GM19324 (cell line): ENCODE results near the gene TOP2A.
"Not testable (repeated sequence)": the region's sequence is repeated elsewhere in the genome, so short reads cannot be mapped to it uniquely, and the experiment has no call there.

Experiments used
- ATAC-seq: cut with Tn5 transposase; IDR thresholded peaks from one replicate; pipeline ENCODE4 v1.9.1; 2021; ENCODE audit warnings: mild to moderate bottlenecking, moderate library complexity; ENCODE audit not compliant: unreplicated experiment, low FRiP score

TOP2A gene

GRCh38 chr17:40399185-40399584 lies 18.5 kb downstream of the TOP2A start:
- no peak for ATAC-seq

DNA sequence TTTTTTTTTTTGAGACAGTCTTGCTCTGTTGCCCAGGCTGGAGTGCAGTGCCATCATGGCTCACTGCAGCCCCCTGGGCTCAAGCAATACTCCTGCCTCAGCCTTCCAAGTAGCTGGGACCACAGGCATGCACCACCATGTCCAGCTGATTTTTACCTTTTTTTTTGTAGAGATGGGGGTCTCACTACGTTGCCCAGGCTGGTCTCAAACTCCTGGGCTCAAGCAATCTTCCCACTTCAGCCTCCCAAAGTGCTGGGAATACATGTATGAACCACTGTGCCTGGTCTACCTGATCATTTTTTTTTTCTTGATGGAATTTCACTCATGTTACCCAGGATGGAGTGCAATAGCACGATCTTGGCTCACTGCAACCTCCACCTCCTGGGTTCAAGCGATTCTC lies 31.1 kb downstream of the TOP2A start:
- not testable (repeated sequence) for ATAC-seq

DNA sequence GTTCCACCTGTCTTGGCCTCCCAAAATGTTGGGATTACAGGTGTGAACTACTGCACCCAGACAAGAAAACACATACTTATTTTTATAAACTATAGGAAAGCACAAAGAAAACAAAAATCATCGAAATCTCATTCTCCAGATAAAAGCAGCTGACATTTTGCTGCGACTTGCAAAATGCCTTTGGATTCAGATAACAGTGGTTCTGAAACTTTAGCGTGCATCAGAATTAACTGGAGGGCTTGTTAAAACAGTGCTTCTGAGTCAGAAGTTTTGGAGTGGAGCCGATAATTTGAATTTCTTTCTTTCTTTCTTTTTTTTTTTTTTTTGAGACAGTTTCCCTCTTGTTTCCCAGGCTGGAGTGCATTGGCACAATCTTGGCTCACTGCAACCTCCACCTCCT lies 35.4 kb downstream of the TOP2A start:
- ATAC-seq = no peak

GRCh38 chr17:40378966-40379365 lies 38.7 kb downstream of the TOP2A start:
- no peak for ATAC-seq

- ATAC-seq = no peak
These were observed 39.9 kb downstream of the TOP2A start for GRCh38 chr17:40377832-40378231.

DNA sequence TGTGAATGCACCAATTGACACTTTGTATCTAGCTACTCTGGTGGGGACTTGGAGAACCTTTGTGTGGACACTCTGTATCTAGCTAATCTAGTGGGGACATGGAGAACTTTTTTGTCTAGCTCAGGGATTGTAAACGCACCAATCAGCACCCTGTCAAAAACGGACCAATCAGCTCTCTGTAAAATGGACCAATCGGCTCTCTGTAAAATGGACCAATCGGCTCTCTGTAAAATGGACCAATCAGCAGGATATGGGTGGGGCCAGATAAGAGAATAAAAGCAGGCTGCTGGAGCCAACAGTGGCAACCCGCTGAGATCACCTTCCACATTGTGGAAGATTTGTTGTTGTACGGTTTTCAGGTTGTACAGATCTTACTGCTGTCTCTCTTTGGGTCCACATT lies 41.2 kb downstream of the TOP2A start:
- ATAC-seq = not testable (repeated sequence)

DNA sequence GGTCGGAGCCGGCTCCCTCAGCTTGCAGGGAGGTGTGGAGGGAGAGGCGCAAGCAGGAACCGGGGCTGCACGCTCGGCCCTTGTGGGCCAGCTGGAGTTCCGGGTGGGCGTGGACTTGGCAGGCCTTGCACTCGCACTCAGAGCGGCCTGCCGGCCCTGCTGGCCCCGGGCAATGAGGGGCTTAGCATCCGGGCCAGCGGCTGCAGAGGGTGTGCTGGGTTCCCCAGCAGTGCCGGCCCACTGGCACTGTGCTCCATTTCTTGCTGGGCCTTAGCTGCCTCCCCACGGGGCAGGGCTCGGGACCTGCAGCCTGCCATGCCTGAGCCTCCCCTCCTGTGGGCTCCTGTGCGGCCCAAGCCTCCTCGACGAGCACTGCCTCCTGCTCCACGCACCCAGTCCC lies 41.9 kb downstream of the TOP2A start:
- ATAC-seq = not testable (repeated sequence)

- no peak for ATAC-seq
These were observed 42.7 kb downstream of the TOP2A start for GRCh38 chr17:40374821-40375498.

DNA sequence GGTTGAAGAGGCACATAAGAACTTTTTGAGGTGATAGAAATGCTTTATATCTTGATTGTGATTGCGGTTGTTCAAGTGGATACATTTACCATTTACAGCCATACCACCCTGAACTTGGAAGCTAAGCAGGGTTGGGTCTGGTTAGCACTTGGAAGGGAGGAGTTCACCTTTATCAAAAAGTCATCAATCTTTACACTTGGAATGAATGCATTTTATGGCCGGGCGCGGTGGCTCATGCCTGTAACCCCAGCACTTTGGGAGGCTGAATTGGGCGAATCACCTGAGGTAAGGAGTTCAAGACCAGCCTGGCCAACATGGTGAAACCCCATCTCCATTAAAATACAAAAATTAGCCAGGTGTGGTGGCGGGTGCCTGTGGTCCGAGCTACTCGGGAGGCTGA lies 43.7 kb downstream of the TOP2A start:
- ATAC-seq = no peak

DNA sequence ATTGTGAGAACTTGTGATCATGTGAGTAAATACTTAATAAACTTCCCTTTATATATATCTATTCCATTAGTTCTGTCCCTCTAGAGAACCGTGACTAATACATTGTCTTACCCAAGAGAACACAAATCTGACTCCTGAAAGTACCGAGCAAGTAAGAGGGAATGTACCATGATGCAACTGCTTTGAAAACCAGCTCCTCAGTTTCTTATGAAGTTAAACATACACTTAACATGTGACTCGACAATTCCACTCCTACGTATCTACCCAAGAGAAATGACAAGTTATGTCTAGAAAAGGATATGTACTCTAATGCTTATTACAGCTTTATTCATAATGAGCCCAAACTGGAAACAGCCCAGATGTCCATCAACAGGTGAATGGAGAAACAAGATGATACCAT lies 44.4 kb downstream of the TOP2A start:
- no peak for ATAC-seq

GRCh38 chr17:40372644-40373043 lies 45.1 kb downstream of the TOP2A start:
- ATAC-seq = not testable (repeated sequence)

DNA sequence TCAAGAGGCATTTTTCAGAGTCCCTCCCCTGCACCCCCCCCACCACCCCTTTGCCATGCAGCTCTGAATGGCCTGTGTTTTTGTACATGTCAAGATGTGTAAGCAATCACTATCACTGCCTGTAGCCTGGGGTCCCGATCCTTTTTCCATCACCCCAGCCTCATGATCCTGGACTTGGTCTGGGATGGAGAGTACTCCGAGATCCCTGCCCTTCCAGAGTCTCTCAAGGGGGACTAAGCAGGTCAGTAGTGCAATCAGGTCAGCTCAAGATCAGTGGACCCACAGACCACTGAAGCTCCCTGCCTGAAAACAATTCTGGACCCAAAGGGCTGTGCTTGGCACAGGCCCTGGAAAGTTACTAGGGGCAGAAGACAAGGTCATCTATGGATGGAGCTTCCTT lies 45.7 kb downstream of the TOP2A start:
- ATAC-seq = no peak

- ATAC-seq = no peak
These were observed 46.3 kb downstream of the TOP2A start for GRCh38 chr17:40371261-40371929.

GRCh38 chr17:40369923-40370322 lies 47.8 kb downstream of the TOP2A start:
- no peak for ATAC-seq

GRCh38 chr17:40367728-40368127 lies 50.0 kb downstream of the TOP2A start:
- not testable (repeated sequence) for ATAC-seq

- ATAC-seq = no peak
These were observed 50.7 kb downstream of the TOP2A start for GRCh38 chr17:40366861-40367518.

DNA sequence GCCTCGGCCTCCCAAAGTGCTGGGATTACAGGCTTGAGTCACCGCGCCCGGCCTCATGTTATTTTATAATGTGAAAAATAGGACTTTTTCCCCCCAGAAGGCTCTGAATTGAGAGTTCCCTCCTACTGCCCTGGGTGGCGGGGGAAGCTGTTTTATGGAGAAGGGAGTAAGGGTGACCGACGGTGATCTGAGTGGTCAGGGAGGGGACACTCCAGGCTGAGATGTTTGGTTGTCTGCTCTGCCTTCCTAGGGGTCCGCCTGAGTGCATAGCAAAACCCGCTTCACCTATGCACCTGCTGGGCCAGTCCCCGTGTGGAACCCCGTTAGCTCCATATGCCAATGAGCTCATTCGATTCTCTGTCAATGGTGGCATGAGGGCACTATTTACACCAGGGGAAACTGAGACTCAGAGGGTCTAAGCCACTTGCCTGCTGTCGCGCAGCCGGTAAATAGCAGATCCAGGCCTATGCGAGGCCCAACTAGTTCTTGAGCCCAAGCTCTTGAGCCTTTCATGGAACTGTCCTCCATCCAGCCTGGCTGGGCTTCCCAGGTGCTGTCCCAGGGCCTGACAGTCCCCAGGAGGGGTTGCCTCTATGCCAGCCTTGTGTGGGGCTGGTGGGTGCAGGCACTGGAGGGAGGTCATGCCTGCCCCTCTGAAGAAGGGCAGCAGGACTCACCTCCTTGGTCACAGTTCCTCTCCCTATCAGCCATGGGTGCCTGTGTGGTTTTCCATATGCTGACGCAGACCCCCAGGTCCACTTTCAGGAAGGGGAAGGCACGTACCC lies 51.4 kb downstream of the TOP2A start:
- no peak for ATAC-seq

GRCh38 chr17:40364906-40365305 lies 52.8 kb downstream of the TOP2A start:
- no peak for ATAC-seq

DNA sequence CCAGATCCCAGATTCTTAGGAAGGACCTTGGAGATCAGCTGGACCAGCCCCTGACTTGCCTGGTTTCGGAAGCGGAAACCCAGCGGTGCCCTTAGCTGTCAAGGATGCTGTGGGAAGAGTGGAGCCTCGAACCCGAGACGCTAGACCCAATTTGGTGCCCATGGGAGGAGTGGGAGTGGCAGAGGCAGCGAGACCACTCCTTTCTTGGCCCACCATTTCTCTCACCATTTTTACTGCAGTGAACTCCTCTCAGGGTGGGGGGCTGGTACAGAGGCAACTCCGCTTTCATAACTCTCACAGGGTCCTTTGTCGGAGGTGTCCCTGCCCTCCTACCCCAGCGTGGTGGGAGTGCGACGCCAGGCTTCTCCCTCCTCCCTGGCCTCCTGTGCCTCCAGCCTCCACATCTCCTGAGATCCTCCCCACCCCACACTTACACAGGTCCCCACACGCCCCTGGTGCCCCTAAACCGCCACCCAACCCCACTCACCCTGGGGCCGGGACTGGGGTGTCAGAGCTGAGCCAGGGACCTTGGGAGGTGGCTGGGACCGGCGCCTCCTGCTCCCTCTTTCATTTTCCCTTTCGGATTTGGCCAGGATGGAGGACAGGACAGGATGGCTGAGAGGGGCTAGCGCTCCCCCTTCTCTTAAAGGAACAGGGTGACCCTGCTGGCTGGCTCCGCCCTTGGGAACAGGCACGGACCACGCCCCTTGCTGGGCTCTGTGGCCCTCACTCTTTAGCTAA lies 53.4 kb downstream of the TOP2A start, which contains the start of gene GJD3:
TSS of gene GJD3 (minus strand) at position 617 of the 741 bp plus-strand sequence. CDS start 922 bp downstream, outside the sequence.
- no peak for ATAC-seq
